C4-2B (cell line): ENCODE measurements around the gene SLCO2A1.

Experiments
- ZFX ChIP-seq: fragments of 450-650 bp; IDR thresholded peaks from 2 replicates; pipeline ENCODE4 v1.6.1; 2017
- TF ChIP-seq, protein P1 (sequence below): fragments of 450-650 bp; conservative IDR thresholded peaks from 2 replicates; pipeline ENCODE4 v1.5.1; 2017; ENCODE audit warnings: mild to moderate bottlenecking

DNA sequence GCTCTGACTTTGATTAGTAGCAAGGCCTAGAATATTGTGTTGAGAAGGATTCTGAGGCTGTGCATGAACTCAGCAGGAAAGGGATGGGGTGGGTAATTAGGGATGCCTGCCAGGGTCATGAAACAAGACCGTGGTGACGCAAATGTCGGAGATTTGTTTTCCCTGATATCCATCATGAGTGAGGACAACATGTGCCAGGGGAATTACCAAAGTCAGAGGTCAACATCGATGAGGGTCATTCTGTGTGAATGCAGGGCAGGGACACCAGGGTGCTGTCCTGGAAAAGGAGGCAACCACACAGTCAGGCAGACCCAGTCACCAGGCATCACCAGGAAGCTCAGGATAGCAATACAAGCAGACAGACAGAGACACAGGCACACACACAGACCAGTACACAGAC, 52.2 kb downstream of the SLCO2A1 start:
- TF ChIP-seq, protein P1, sequence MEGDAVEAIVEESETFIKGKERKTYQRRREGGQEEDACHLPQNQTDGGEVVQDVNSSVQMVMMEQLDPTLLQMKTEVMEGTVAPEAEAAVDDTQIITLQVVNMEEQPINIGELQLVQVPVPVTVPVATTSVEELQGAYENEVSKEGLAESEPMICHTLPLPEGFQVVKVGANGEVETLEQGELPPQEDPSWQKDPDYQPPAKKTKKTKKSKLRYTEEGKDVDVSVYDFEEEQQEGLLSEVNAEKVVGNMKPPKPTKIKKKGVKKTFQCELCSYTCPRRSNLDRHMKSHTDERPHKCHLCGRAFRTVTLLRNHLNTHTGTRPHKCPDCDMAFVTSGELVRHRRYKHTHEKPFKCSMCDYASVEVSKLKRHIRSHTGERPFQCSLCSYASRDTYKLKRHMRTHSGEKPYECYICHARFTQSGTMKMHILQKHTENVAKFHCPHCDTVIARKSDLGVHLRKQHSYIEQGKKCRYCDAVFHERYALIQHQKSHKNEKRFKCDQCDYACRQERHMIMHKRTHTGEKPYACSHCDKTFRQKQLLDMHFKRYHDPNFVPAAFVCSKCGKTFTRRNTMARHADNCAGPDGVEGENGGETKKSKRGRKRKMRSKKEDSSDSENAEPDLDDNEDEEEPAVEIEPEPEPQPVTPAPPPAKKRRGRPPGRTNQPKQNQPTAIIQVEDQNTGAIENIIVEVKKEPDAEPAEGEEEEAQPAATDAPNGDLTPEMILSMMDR = no peak
- no peak for TF ChIP-seq ZFX
